HepG2 (cell line): ENCODE data around the gene KIR3DL3. TPM values are rescaled to one million over a fixed set of nuclear protein-coding genes. Genes with fewer than 3 reads are reported as not detected.

Experiments used
- ATAC-seq: fragments of 200-7000 bp; cut with Tn5 transposase; 3 replicates; pipeline ENCODE4 v1.9.1; 2020; ENCODE audit warnings: mild to moderate bottlenecking, moderate library complexity
- Bru-seq: library from RNA; stranded (reverse); fragments of 400-500 nt; gene quantifications from one replicate; lab custom pipeline; 2021; lab: Mats Ljungman, UMichigan
- BruChase-seq, 2 experiments: library from RNA; stranded (reverse); fragments of 400-500 nt; gene quantifications; one replicate each; lab custom pipeline; 2021; lab: Mats Ljungman, UMichigan
- BruUV-seq: library from RNA; stranded (reverse); fragments of 400-500 nt; replicated peaks from 2 replicates; lab custom pipeline; 2021; lab: Mats Ljungman, UMichigan
- CTCF ChIA-PET: fragments of 300-600 bp; formaldehyde crosslinking; extraction: SDS; loops from one replicate; lab custom pipeline; 2021; ENCODE audit warnings: low total read pairs, inconsistent platforms, low intra/inter-chr PET ratio; lab: Yijun Ruan, JAX
- POLR2A ChIA-PET: fragments of 350-600 bp; sonication (Branson Sonifier 250); formaldehyde crosslinking; loops from one replicate; lab custom pipeline; 2020; ENCODE audit warnings: antibody characterized with exemption, inconsistent platforms; lab: Yijun Ruan, JAX
- DNase-seq: peaks from one replicate; pipeline ENCODE4 v3.0.0-alpha.2; 2015; ENCODE audit warnings: low spot score
- FAIRE-seq: peaks from 3 replicates; lab custom pipeline; 2011; peaks lifted over from hg19 to GRCh38; lab: Jason Lieb, UNC
- H2AFZ ChIP-seq: one replicate; pipeline ENCODE4 v1.6.1; 2011; ENCODE audit warnings: low read length, inconsistent platforms
- H3K27ac ChIP-seq: fragments of 300-600 bp; 3 replicates; pipeline ENCODE4 v1.8.0; 2011; ENCODE audit warnings: mixed run types, mild to moderate bottlenecking, mixed read lengths, low read length, inconsistent platforms; ENCODE audit not compliant: insufficient read depth; ENCODE audit errors: extremely low read length
- H3K27me3 ChIP-seq, 2 experiments: fragments of 200-600 bp in 1 of 2; 2 replicates in 1 of 2; 3 replicates in 1 of 2; pipeline versions ENCODE4 v1.6.0 to v1.8.0; 2011; ENCODE audit warnings: low read length in 2 of 2, mild to moderate bottlenecking in 2 of 2, moderate library complexity in 2 of 2, inconsistent platforms in 1 of 2; ENCODE audit not compliant: insufficient read depth in 2 of 2, control insufficient read depth in 1 of 2
- H3K36me3 ChIP-seq, 2 experiments: fragments of 200-600 bp in 1 of 2; replicated peaks in 1 of 2; 2 replicates in 1 of 2; 3 replicates in 1 of 2; pipeline versions ENCODE4 v1.5.1 to v1.8.0; 2011; ENCODE audit warnings: low read length in 2 of 2, inconsistent platforms in 1 of 2; ENCODE audit not compliant: insufficient read depth in 2 of 2, control insufficient read depth in 1 of 2
- H3K4me1 ChIP-seq: 2 replicates; pipeline ENCODE4 v1.5.1; 2012; ENCODE audit warnings: low read length, inconsistent platforms; ENCODE audit not compliant: insufficient read depth
- H3K4me2 ChIP-seq: 2 replicates; pipeline ENCODE4 v1.6.0; 2011; ENCODE audit warnings: low read depth, low read length, inconsistent platforms
- H3K4me3 ChIP-seq, 3 experiments: fragments of 200-600 bp in 1 of 3; sonication (generic), shearing (Covaris generic) in 1 of 3; replicated peaks in 1 of 3; 2 replicates each; pipeline ENCODE4 v1.5.1; 2011 to 2016; ENCODE audit warnings: low read length in 3 of 3, inconsistent platforms in 2 of 3, low read depth in 2 of 3, mild to moderate bottlenecking in 2 of 3, control low read depth in 1 of 3, mixed read lengths in 1 of 3; ENCODE audit not compliant: insufficient read depth in 1 of 3
- H3K79me2 ChIP-seq: one replicate; pipeline ENCODE4 v1.6.1; 2011; ENCODE audit warnings: low read length, inconsistent platforms; ENCODE audit not compliant: insufficient read depth
- H3K9ac ChIP-seq: 2 replicates; pipeline ENCODE4 v1.6.0; 2011; ENCODE audit warnings: mild to moderate bottlenecking, low read depth, low read length, inconsistent platforms; ENCODE audit not compliant: insufficient read depth
- H3K9me3 ChIP-seq: 2 replicates; pipeline ENCODE4 v1.5.1; 2012; ENCODE audit warnings: mild to moderate bottlenecking, low read length
- H4K20me1 ChIP-seq: 2 replicates; pipeline ENCODE4 v1.6.0; 2011; ENCODE audit warnings: inconsistent platforms, mild to moderate bottlenecking, low read length, moderate library complexity; ENCODE audit not compliant: insufficient read depth
- ETV6 ChIP-seq: sonication (generic); formaldehyde crosslinking; conservative IDR thresholded peaks from 2 replicates; pipeline ENCODE4 v1.4.0; 2020; ENCODE audit warnings: missing genetic modification reagents
- HINFP ChIP-seq: sonication (generic); formaldehyde crosslinking; IDR thresholded peaks from 2 replicates; pipeline ENCODE4 v1.4.0; 2020; ENCODE audit warnings: low read depth, mild to moderate bottlenecking, missing genetic modification reagents
- KDM1A ChIP-seq: IDR thresholded peaks from 2 replicates; pipeline ENCODE4 v1.6.1; 2016; ENCODE audit warnings: missing compliant biosample characterization
- MLXIP ChIP-seq: sonication (generic); formaldehyde crosslinking; IDR thresholded peaks from 2 replicates; pipeline ENCODE4 v1.9.0; 2021; ENCODE audit warnings: missing genetic modification reagents, borderline replicate concordance
- RNF2 ChIP-seq: fragments of 450-650 bp; conservative IDR thresholded peaks from 2 replicates; pipeline ENCODE4 v1.6.1; 2016; ENCODE audit warnings: low read depth
- TRIM24 ChIP-seq: sonication (generic); formaldehyde crosslinking; IDR thresholded peaks from 2 replicates; pipeline ENCODE4 v1.8.0; 2022; ENCODE audit warnings: mild to moderate bottlenecking, missing genetic modification reagents
- U2AF1 ChIP-seq: fragments of 200-400 bp; formaldehyde crosslinking; optimal IDR thresholded peaks from 2 replicates; pipeline ENCODE3; 2017; ENCODE audit warnings: mild to moderate bottlenecking, low read depth, low read length
- XRCC5 ChIP-seq: fragments of 200-400 bp; formaldehyde crosslinking; optimal IDR thresholded peaks from 2 replicates; pipeline ENCODE3; 2017; ENCODE audit warnings: mild to moderate bottlenecking, low read length
- ZBTB1 ChIP-seq: sonication (generic); formaldehyde crosslinking; IDR thresholded peaks from 2 replicates; pipeline ENCODE4 v1.4.0; 2020; ENCODE audit warnings: missing genetic modification reagents, borderline replicate concordance
- ZFP62 ChIP-seq: sonication (generic); formaldehyde crosslinking; IDR thresholded peaks from 2 replicates; pipeline ENCODE4 v1.4.0; 2020; ENCODE audit warnings: missing genetic modification reagents
- ZNF552 ChIP-seq: sonication (generic); formaldehyde crosslinking; IDR thresholded peaks from 2 replicates; pipeline ENCODE4 v1.9.0; 2022; ENCODE audit warnings: missing genetic modification reagents, mild to moderate bottlenecking, borderline replicate concordance
- ZNF724P ChIP-seq: sonication (generic); formaldehyde crosslinking; IDR thresholded peaks from 2 replicates; pipeline ENCODE4 v1.8.0; 2022; ENCODE audit warnings: missing genetic modification reagents, borderline replicate concordance
- ZNF761 ChIP-seq: sonication (generic); formaldehyde crosslinking; conservative IDR thresholded peaks from 2 replicates; pipeline ENCODE4 v1.4.0; 2020; ENCODE audit warnings: mild to moderate bottlenecking, missing genetic modification reagents
- ZNF780A ChIP-seq: sonication (generic); formaldehyde crosslinking; IDR thresholded peaks from 2 replicates; pipeline ENCODE4 v1.8.0; 2022; ENCODE audit warnings: mild to moderate bottlenecking, missing genetic modification reagents, moderate library complexity
- ZUFSP ChIP-seq: sonication (generic); formaldehyde crosslinking; IDR thresholded peaks from 2 replicates; pipeline ENCODE4 v1.9.0; 2021; ENCODE audit warnings: missing genetic modification reagents, mild to moderate bottlenecking, borderline replicate concordance
- WGBS: methylation state at CpG from one replicate; pipeline ENCODE4 v1.1.6; 2017; ENCODE audit warnings: low lambda C conversion rate; 5-methylcytosine and 5-hydroxymethylcytosine counted together
- in situ Hi-C: cut with HindIII; loops from 2 replicates; pipeline ENCODE4 v1.10.0; 2017; ENCODE audit warnings: low pct_unique_long_range_greater_than_20kb; ENCODE audit not compliant: extremely low pct_ligation_motif_present
- intact Hi-C: fragments of 100-400 bp; cut with micrococcal nuclease; formaldehyde crosslinking; loops from one replicate; pipeline ENCODE4 v1.10.0; 2022; ENCODE audit not compliant: unreplicated experiment
- long read RNA-seq, 2 experiments: library from RNA in 1 of 2; library from polyadenylated mRNA in 1 of 2; stranded (forward) in 1 of 2; unstranded in 1 of 2; transcript quantifications; one replicate each; pipeline ENCODE4 v2.0.0, GENCODE V29; 2019 to 2022
- polyA minus RNA-seq, 3 experiments: library from RNA; depleted of rRNA, polyadenylated mRNA; stranded (reverse); fragments of >200 nt; gene quantifications; 2 replicates each; pipeline ENCODE4 v1.2.3, GENCODE V29; 2011; ENCODE audit warnings: low replicate concordance in 1 of 3
- polyA plus RNA-seq, 8 experiments: library from polyadenylated mRNA; depleted of rRNA in 3 of 8; stranded (reverse) in 7 of 8; unstranded in 1 of 8; fragments of >200 nt; fragmentation: Illumina TruSeq in 4 of 8; extraction: Trizol in 4 of 8; gene quantifications; 2 replicates each; pipeline versions ENCODE4 v1.2.1 to v1.2.3, GENCODE V29; 2011 to 2016; ENCODE audit warnings: low read depth in 4 of 8, missing spikeins in 1 of 8, mixed read lengths in 1 of 8; ENCODE audit not compliant: insufficient read depth in 1 of 8
- total RNA-seq, 5 experiments: library from RNA; depleted of rRNA; stranded (reverse); fragments of >200 nt; fragmentation: Illumina TruSeq; extraction: Trizol; gene quantifications; 2 replicates each; pipeline ENCODE4 v1.2.3, GENCODE V29; 2016; ENCODE audit warnings: low read depth in 1 of 5

Gene KIR3DL3
- total RNA-seq (2016; rRNA removed; fragmentation: Illumina TruSeq; extraction: Trizol), result not detected in 2 replicates
- not detected in 2 replicates for total RNA-seq (2016; cell fraction: cytosol; rRNA removed; fragmentation: Illumina TruSeq; extraction: Trizol; ENCODE audit: low read depth)
- total RNA-seq (2016; cell fraction: insoluble cytoplasmic fraction; rRNA removed; fragmentation: Illumina TruSeq; extraction: Trizol), result not detected in 2 replicates
- not detected in 2 replicates for total RNA-seq (2016; cell fraction: membrane; rRNA removed; fragmentation: Illumina TruSeq; extraction: Trizol)
- not detected in 2 replicates for total RNA-seq (2016; cell fraction: nucleus; rRNA removed; fragmentation: Illumina TruSeq; extraction: Trizol)
- not detected in 2 replicates for polyA plus RNA-seq (2011; rRNA removed)
- not detected in 2 replicates for polyA plus RNA-seq (2011; cell fraction: cytosol; rRNA removed)
- not detected in 2 replicates for polyA plus RNA-seq (2011; cell fraction: nucleus; rRNA removed)
- not detected in 2 replicates for polyA plus RNA-seq (2012)
- not detected in 2 replicates for polyA plus RNA-seq (2016; cell fraction: cytosol; fragmentation: Illumina TruSeq; extraction: Trizol; ENCODE audit: low read depth)
- not detected in 2 replicates for polyA plus RNA-seq (2016; cell fraction: insoluble cytoplasmic fraction; fragmentation: Illumina TruSeq; extraction: Trizol; ENCODE audit: low read depth)
- not detected in 2 replicates for polyA plus RNA-seq (2016; cell fraction: membrane; fragmentation: Illumina TruSeq; extraction: Trizol; ENCODE audit: low read depth)
- not detected in 2 replicates for polyA plus RNA-seq (2016; cell fraction: nucleus; fragmentation: Illumina TruSeq; extraction: Trizol; ENCODE audit: insufficient read depth, low read depth)
- not detected in 2 replicates for polyA minus RNA-seq (2011; rRNA and poly(A)+ RNA removed; ENCODE audit: low replicate concordance)
- not detected in 2 replicates for polyA minus RNA-seq (2011; cell fraction: cytosol; rRNA and poly(A)+ RNA removed)
- polyA minus RNA-seq (2011; cell fraction: nucleus; rRNA and poly(A)+ RNA removed), result not detected in 2 replicates
- not detected for Bru-seq, nascent RNA
- BruChase-seq, experiment 1, labeled RNA remaining after a 6-hour chase, result not detected
- not detected for BruChase-seq, experiment 2, labeled RNA remaining after a 2-hour chase
- long read RNA-seq, experiment 1, result 0 reads
- long read RNA-seq, experiment 2, result 0 reads

- Histone ChIP-seq H2AFZ (no peak within 1 kb of the TSS), H3K27ac (no peak within 1 kb of the TSS), H3K4me1 (no peaks in the 10 kb centered on the region), H4K20me1 (no peaks in the 10 kb centered on the region), H3K4me2 (no peak within 1 kb of the TSS), H3K9ac (no peak within 1 kb of the TSS), H3K79me2 (no peaks in the 10 kb centered on the region), H3K36me3 (no peaks in the 10 kb centered on the region), H3K4me3 (no peak within 1 kb of the TSS), H3K9me3 (peaks cover 25% of the 10 kb centered on the region), H3K27me3 (no peaks in the 10 kb centered on the region; a peak in 1 of 5 replicates)
- in situ Hi-C loops, result no loop called here
- no TSS peak for BruUV-seq
- intact Hi-C loops, result no loop called here
- FAIRE-seq (no peak), DNase-seq (no peak), ATAC-seq (no peak)
- ChIA-PET CTCF (no interaction called here), POLR2A (no interaction called here)
- 56% methylated on average over 8 of the region's 9 CpGs for WGBS
- TF ChIP-seq ZNF761 (no peak), ETV6 (CRISPR knock-in tag) (no peak), ZNF724P (CRISPR knock-in tag) (no peak), U2AF1 (no peak), XRCC5 (no peak), TRIM24 (CRISPR knock-in tag) (no peak), MLXIP (CRISPR knock-in tag) (no peak), KDM1A (CRISPR knock-in tag) (no peak), ZNF552 (CRISPR knock-in tag) (no peak), RNF2 (no peak), ZUFSP (no peak), HINFP (CRISPR knock-in tag) (no peak), ZFP62 (CRISPR knock-in tag) (no peak), ZNF780A (CRISPR knock-in tag) (no peak), ZBTB1 (CRISPR knock-in tag) (no peak)
Observed at GRCh38 chr19:54724142-54724541, at the start of gene KIR3DL3. TSS of gene KIR3DL3 (plus strand) at chr19:54724442. CDS start at chr19:54724497, 55 bp downstream.
